Nephron progenitor cell (in vitro differentiated cells): ENCODE measurements around the gene YIPF5.

Experiments
- DNase-seq: peaks from one replicate; pipeline ENCODE4 v3.0.0; 2021
- H3K27ac Mint-ChIP-seq: 2 replicates; pipeline ENCODE4 v1.8.0; 2021; ENCODE audit warnings: mild to moderate bottlenecking, moderate library complexity, mixed read lengths
- H3K27me3 Mint-ChIP-seq: 2 replicates; pipeline ENCODE4 v1.8.0; 2021; ENCODE audit warnings: mild to moderate bottlenecking, low read depth, mixed read lengths; ENCODE audit not compliant: poor library complexity
- H3K36me3 Mint-ChIP-seq: 2 replicates; pipeline ENCODE4 v1.8.0; 2021; ENCODE audit warnings: low read depth, mixed read lengths
- H3K4me1 Mint-ChIP-seq: 2 replicates; pipeline ENCODE4 v1.8.0; 2021; ENCODE audit warnings: mixed read lengths
- H3K4me3 Mint-ChIP-seq: 2 replicates; pipeline ENCODE4 v1.8.0; 2021; ENCODE audit warnings: mild to moderate bottlenecking, moderate library complexity, mixed read lengths
- H3K9me3 Mint-ChIP-seq: 2 replicates; pipeline ENCODE4 v1.8.0; 2021; ENCODE audit warnings: mild to moderate bottlenecking, moderate library complexity, mixed read lengths
- TF ChIP-seq, protein P1 (sequence below): fragments of 200-600 bp; sonication (generic); IDR thresholded peaks from 2 replicates; pipeline ENCODE4 v1.5.0; 2021; ENCODE audit warnings: antibody characterized with exemption

YIPF5 gene

DNA sequence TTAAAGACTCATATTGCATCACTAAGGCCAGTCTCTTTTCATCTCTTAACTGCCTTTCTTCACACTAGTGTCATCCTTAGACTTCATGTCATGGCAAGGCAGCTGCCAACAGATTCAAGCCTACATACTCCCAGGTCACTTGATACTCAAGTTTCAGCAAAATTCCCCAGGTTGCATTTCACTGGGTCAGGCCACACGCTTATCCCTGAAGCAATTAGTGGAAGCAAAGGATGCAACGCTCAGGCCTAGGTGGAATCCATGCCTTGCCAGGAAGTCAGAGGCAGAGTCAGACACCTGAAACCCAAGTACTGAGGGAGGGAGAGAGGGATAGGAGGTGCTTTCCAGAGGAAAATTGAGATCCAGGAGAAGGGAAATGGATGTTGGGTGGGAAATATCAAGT is 28.9 kb downstream of the YIPF5 start:
- Mint-ChIP-seq H3K36me3 (no peaks in the 10 kb centered on the region), H3K4me3 (no peak overlapping the region), H3K27me3 (no peaks in the 10 kb centered on the region), H3K9me3 (no peaks in the 10 kb centered on the region), H3K4me1 (peaks cover 37% of the 10 kb centered on the region), H3K27ac (peak overlapping the region; percentile 4)
- TF ChIP-seq, protein P1, sequence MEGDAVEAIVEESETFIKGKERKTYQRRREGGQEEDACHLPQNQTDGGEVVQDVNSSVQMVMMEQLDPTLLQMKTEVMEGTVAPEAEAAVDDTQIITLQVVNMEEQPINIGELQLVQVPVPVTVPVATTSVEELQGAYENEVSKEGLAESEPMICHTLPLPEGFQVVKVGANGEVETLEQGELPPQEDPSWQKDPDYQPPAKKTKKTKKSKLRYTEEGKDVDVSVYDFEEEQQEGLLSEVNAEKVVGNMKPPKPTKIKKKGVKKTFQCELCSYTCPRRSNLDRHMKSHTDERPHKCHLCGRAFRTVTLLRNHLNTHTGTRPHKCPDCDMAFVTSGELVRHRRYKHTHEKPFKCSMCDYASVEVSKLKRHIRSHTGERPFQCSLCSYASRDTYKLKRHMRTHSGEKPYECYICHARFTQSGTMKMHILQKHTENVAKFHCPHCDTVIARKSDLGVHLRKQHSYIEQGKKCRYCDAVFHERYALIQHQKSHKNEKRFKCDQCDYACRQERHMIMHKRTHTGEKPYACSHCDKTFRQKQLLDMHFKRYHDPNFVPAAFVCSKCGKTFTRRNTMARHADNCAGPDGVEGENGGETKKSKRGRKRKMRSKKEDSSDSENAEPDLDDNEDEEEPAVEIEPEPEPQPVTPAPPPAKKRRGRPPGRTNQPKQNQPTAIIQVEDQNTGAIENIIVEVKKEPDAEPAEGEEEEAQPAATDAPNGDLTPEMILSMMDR = no peak
- DNase-seq = no peak

DNA sequence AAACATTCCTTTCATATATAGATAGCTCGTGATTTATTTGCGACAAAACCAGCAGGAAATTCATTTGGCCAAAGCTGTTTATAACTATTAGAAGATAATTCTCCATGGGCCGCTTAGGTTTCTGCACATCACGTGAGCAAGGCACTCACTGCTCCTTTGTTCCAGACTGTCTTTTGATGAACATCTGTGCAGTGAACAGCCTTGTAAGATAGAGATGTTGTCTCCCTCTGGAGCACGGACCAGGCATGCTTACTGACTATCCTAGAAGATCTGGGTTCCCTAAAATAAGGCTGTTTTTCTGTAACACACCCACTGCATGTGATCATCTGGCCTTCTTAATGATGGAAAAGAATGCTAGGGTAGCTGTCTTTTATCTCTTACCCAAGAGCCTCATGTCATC is 30.9 kb downstream of the YIPF5 start:
- Mint-ChIP-seq H3K4me3 (no peak overlapping the region), H3K9me3 (no peaks in the 10 kb centered on the region), H3K27me3 (no peaks in the 10 kb centered on the region), H3K4me1 (peaks cover 30% of the 10 kb centered on the region), H3K27ac (no peak overlapping the region), H3K36me3 (no peaks in the 10 kb centered on the region)
- DNase-seq = no peak
- TF ChIP-seq, protein P1 = no peak

DNA sequence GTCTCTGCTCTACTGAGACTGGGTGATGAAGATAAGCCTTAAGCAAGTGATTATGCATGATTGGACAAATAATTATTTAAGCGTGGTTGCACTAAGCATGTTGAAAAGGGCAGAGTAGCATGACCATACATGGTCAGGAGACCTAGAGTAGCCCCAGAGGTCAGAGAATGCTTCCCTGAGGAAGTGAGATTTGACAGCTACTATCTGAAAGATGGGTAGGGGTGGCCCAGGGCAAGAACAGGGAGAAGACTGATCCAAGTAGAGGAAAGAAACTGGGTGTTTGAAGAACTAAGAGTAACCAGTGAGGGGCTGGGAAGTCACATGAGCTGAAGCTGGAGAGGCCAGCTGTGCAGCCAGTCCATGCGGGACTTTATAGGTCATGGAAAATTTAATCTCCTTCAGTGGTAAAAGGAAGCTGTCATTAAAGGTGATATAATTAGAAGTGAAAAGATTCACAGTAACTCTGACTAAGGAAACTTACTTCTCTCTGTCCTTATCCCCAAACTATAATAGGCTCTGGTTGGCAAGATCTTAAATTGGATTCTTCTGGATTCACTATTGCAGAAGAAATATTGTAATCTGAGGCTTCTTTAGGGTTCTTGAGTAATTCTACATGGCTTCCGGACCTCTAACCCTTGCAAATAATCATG is 35.2 kb downstream of the YIPF5 start:
- TF ChIP-seq, protein P1 = no peak
- no peaks in the 10 kb centered on the region for H3K36me3 Mint-ChIP-seq
- H3K4me1 Mint-ChIP-seq = peaks cover 5% of the 10 kb centered on the region
- H3K27me3 Mint-ChIP-seq = no peaks in the 10 kb centered on the region
- DNase-seq = no peak
- H3K4me3 Mint-ChIP-seq = no peak overlapping the region
- H3K9me3 Mint-ChIP-seq = no peaks in the 10 kb centered on the region
- H3K27ac Mint-ChIP-seq = no peak overlapping the region

DNA sequence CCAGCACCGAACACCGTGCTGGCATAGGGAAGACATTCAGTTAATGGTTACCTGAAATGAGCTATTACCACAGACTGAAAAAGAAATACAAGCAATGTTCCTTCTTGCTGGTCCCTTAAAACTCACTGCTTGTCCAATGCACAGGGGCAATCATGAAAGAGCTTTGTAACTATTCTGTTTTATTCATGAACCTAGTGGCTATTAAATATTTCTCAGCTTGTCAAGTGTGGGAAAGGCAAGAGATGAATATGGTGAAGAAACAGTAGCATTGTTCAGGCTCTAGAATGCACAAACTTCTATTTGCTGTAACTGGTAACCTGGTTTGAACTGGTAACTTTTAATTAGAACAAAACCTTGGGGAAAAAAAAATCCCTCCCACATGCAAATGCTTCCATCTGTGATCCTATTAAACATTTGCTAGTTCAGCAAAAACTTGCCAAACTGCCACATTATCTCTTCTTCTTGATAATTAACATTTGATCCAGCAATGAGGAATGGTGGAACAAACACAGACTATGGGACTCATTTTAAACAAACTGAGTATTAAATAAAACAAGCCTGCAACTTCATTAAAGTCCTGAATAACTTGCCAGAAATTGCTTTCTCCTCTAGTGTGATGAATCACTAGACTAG is 36.1 kb downstream of the YIPF5 start:
- Mint-ChIP-seq H3K27ac (no peak overlapping the region), H3K4me1 (peaks cover 3% of the 10 kb centered on the region), H3K9me3 (no peaks in the 10 kb centered on the region), H3K36me3 (no peaks in the 10 kb centered on the region), H3K27me3 (no peaks in the 10 kb centered on the region), H3K4me3 (no peak overlapping the region)
- DNase-seq = no peak
- TF ChIP-seq, protein P1 = no peak

DNA sequence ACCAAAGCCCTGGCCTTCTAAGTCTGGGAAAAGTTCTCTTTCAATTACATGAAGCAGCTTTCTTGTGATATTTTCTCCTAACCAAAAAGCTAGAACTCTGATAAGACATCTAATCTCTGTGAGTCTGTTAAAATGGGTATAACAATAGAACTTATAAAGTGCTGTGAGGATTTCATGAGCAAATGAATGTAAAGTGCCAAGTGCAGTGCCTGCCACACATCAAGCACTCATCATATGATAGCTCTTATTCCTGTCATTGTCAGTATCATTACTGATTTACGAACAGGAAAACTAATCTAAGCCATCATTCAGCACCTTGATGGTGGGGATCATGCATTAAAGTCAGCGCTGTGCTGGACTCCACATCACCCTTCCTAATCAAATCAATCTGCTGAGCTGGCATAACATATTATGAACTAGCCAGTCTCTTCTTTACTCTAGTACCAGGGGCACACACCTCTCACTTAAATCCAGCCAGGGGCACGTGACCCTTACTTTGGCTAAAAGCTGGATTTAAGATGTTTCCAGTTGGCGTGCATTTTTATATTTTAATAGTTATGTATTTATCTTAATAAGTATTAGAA is 37.3 kb downstream of the YIPF5 start:
- Mint-ChIP-seq H3K27me3 (no peaks in the 10 kb centered on the region), H3K36me3 (no peaks in the 10 kb centered on the region), H3K9me3 (no peaks in the 10 kb centered on the region), H3K4me3 (no peak overlapping the region), H3K4me1 (peaks cover 8% of the 10 kb centered on the region), H3K27ac (no peak overlapping the region)
- TF ChIP-seq, protein P1 = no peak
- no peak for DNase-seq
